ENCODE data around the gene LCP1.
"Not testable (repeated sequence)": the region's sequence is repeated elsewhere in the genome, so short reads cannot be mapped to it uniquely, and the experiment has no call there.

DNA sequence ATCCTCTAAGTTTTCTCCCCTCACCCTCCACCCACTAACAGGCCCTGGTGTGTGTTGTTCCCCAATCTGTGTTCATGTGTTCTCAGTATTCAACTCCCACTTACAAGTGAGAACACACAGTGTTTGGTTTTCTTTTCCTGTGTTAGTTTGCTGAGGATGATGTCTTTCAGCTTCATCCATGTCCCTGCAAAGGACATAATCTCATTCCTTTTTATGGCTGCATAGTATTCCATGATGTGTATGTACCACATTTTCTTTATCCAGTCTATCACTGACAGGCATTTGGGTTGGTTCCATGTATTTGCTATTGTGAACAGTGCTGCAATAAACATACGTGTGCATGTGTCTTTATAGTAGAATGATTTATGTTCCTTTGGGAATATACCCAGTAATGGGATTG is 32.8 kb upstream of the LCP1 start:
- TF ChIP-seq ELK4 (IDR thresholded peaks at IDR 0.05; ENCODE audit: borderline replicate concordance, low read depth, low read length); ZNF157 (tag by site-specific recombination; IDR thresholded peaks at IDR 0.05); ZNF837 (tag by site-specific recombination; IDR thresholded peaks at IDR 0.05); CTCF (tag by site-specific recombination; IDR thresholded peaks at IDR 0.05): not testable (repeated sequence)
